ENCODE results near the gene C10orf53.

Gene C10orf53

GRCh38 chr10:49742683-49743463 lies 63.4 kb downstream of the C10orf53 start:
- H3K4me1 Mint-ChIP-seq (ENCODE audit: low read depth): no peaks in the 10 kb centered on the region
- no peaks in the 10 kb centered on the region for H3K9me3 Mint-ChIP-seq
- no peaks in the 10 kb centered on the region for H3K36me3 Mint-ChIP-seq (ENCODE audit: low read depth)
- H3K27me3 Mint-ChIP-seq (ENCODE audit: low read depth): no peaks in the 10 kb centered on the region
- H3K27ac Mint-ChIP-seq: no peak overlapping the region
- no peak for DNase-seq (ENCODE audit: low spot score)
- no peak overlapping the region for H3K4me3 Mint-ChIP-seq

GRCh38 chr10:49743464-49744075 lies 64.1 kb downstream of the C10orf53 start:
- no peak for DNase-seq (ENCODE audit: low spot score)
- no peak overlapping the region for H3K4me3 Mint-ChIP-seq
- H3K27ac Mint-ChIP-seq: no peak overlapping the region
- no peaks in the 10 kb centered on the region for H3K9me3 Mint-ChIP-seq
- no peaks in the 10 kb centered on the region for H3K27me3 Mint-ChIP-seq (ENCODE audit: low read depth)
- no peaks in the 10 kb centered on the region for H3K36me3 Mint-ChIP-seq (ENCODE audit: low read depth)
- H3K4me1 Mint-ChIP-seq (ENCODE audit: low read depth): no peaks in the 10 kb centered on the region

- DNase-seq (ENCODE audit: low spot score): no peak
- H3K36me3 Mint-ChIP-seq (ENCODE audit: low read depth): no peaks in the 10 kb centered on the region
- no peaks in the 10 kb centered on the region for H3K9me3 Mint-ChIP-seq
- no peak overlapping the region for H3K4me3 Mint-ChIP-seq
- no peak overlapping the region for H3K27ac Mint-ChIP-seq
- H3K4me1 Mint-ChIP-seq (ENCODE audit: low read depth): no peaks in the 10 kb centered on the region
- no peaks in the 10 kb centered on the region for H3K27me3 Mint-ChIP-seq (ENCODE audit: low read depth)
Observed at GRCh38 chr10:49744091-49744685, 64.7 kb downstream of the C10orf53 start.

DNA sequence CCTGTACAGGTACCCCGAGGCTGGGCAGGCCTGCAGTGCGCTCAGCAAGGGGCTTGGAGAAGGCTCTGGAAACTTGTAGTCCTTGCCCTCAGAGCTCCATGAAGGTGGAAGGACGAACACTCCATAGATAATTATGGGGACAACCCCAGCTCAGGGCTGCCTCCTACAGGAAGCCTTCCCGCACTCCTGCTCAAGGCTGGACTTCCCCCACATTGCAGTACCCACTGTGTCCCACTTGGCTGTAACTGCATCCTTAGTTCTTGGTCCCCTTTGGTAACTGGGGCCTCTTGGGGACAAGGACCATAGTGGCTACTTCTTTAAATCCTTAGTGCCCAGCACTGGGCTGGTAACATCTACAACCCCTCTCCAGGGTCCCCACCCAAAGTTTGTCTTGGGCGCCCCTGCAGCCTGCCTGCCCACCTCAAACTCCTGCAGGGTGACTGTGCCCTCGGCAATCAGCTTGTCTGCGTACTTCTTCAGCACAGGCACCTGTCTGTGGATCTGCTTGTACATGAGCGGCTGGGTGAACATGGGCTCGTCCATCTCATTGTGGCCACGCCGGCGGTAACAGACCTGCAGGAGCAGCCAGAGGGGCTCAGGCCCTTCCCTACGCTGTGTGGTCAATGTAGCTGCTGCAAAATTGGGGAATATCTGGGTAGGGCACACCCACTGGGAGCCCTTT lies 65.6 kb downstream of the C10orf53 start:
- no peaks in the 10 kb centered on the region for H3K9me3 Mint-ChIP-seq

GRCh38 chr10:49745756-49746155 lies 66.3 kb downstream of the C10orf53 start:
- no peak for DNase-seq (ENCODE audit: low spot score)
- H3K4me3 Mint-ChIP-seq: no peak overlapping the region
- H3K36me3 Mint-ChIP-seq (ENCODE audit: low read depth): no peaks in the 10 kb centered on the region
- H3K4me1 Mint-ChIP-seq (ENCODE audit: low read depth): no peaks in the 10 kb centered on the region
- H3K9me3 Mint-ChIP-seq: no peaks in the 10 kb centered on the region
- no peaks in the 10 kb centered on the region for H3K27me3 Mint-ChIP-seq (ENCODE audit: low read depth)
- H3K27ac Mint-ChIP-seq: no peak overlapping the region

More for the DNA sequence above, 65.6 kb downstream of the C10orf53 start:
- no peaks in the 10 kb centered on the region for H3K4me1 Mint-ChIP-seq (ENCODE audit: low read depth)
- DNase-seq (ENCODE audit: low spot score): no peak
- H3K4me3 Mint-ChIP-seq: no peak overlapping the region
- no peak overlapping the region for H3K27ac Mint-ChIP-seq
- no peaks in the 10 kb centered on the region for H3K27me3 Mint-ChIP-seq (ENCODE audit: low read depth)
- H3K36me3 Mint-ChIP-seq (ENCODE audit: low read depth): no peaks in the 10 kb centered on the region

DNA sequence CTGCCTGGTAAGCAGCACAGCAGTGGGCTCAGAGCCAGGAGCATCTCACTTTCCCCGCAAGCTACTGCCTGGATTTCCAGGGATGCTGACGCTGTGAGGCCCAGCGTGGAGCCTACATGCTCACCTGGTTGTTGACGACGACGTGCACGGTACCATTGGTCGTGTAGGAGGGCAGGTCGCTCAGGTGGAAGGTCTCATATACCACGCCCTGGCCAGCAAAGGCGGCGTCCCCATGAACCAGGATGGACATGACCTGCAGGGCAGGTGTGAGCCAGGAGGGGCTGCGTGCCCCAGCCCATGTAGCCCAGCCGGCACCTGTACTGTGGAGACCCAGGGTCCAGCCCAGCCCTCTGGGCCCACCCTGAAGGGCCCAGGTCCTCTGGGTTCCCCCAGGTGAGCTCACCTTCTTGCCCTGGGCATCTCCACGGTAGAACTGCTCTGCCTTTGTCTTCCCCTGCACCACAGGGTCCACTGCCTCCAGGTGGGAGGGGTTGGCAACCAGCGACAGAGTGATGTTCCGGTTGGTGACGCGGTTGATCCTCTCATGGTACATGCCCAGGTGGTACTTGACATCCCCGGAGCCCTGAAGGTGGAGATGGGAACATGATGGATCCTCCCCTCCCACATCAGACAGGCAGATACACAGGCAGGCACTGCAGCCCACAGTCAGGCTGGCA lies 67.3 kb downstream of the C10orf53 start:
- H3K27ac Mint-ChIP-seq: no peak overlapping the region
- H3K4me1 Mint-ChIP-seq (ENCODE audit: low read depth): no peaks in the 10 kb centered on the region
- H3K36me3 Mint-ChIP-seq (ENCODE audit: low read depth): no peaks in the 10 kb centered on the region
- H3K9me3 Mint-ChIP-seq: no peaks in the 10 kb centered on the region
- DNase-seq (ENCODE audit: low spot score): no peak
- no peak overlapping the region for H3K4me3 Mint-ChIP-seq
- no peaks in the 10 kb centered on the region for H3K27me3 Mint-ChIP-seq (ENCODE audit: low read depth)
